Liver (tissue), 3 donors: Measurements from ENCODE around the gene PDILT.
"Not testable (repeated sequence)": the region's sequence is repeated elsewhere in the genome, so short reads cannot be mapped to it uniquely, and the experiment has no call there.

Experiments used
- SP1 ChIP-seq: IDR thresholded peaks from 2 replicates; pipeline ENCODE4 v1.6.1; 2018; ENCODE audit warnings: antibody characterized with exemption, mild to moderate bottlenecking
- TF ChIP-seq, protein P1 (sequence below): fragments of 150-350 bp; IDR thresholded peaks from 2 replicates; pipeline ENCODE4 v1.5.1; 2017; ENCODE audit warnings: improper control_type of control experiment, low read depth, low read length; ENCODE audit not compliant: missing input control
- TF ChIP-seq, protein P2 (sequence below): IDR thresholded peaks from 2 replicates; pipeline ENCODE4 v1.6.1; 2016; ENCODE audit warnings: antibody characterized with exemption
- donor health status: healthy.
- donor health status: healthy.

DNA sequence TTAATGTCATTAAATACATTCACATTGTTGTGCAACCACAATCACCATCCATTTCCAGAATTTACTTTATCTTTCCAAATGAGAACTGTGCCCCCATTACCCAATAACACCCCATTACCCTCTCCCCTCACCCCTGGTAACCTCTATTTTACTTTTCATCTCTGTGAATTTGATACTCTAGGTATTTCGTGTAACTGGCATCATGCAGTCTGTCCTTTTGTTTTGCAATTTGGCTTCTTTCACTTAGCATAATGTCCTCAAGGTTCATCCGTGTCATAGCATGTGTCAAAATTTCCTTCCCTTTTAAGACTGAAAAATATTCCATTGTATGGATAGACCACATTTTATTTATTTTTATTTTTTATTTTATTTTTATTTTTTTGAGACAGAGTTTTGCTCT is 17.2 kb upstream of the PDILT start:
- TF ChIP-seq, protein P1, sequence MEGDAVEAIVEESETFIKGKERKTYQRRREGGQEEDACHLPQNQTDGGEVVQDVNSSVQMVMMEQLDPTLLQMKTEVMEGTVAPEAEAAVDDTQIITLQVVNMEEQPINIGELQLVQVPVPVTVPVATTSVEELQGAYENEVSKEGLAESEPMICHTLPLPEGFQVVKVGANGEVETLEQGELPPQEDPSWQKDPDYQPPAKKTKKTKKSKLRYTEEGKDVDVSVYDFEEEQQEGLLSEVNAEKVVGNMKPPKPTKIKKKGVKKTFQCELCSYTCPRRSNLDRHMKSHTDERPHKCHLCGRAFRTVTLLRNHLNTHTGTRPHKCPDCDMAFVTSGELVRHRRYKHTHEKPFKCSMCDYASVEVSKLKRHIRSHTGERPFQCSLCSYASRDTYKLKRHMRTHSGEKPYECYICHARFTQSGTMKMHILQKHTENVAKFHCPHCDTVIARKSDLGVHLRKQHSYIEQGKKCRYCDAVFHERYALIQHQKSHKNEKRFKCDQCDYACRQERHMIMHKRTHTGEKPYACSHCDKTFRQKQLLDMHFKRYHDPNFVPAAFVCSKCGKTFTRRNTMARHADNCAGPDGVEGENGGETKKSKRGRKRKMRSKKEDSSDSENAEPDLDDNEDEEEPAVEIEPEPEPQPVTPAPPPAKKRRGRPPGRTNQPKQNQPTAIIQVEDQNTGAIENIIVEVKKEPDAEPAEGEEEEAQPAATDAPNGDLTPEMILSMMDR = not testable (repeated sequence)
- TF ChIP-seq, protein P2, sequence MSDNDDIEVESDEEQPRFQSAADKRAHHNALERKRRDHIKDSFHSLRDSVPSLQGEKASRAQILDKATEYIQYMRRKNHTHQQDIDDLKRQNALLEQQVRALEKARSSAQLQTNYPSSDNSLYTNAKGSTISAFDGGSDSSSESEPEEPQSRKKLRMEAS = not testable (repeated sequence)
- not testable (repeated sequence) for TF ChIP-seq SP1
